ENCODE data around the gene MACROD1.

DNA sequence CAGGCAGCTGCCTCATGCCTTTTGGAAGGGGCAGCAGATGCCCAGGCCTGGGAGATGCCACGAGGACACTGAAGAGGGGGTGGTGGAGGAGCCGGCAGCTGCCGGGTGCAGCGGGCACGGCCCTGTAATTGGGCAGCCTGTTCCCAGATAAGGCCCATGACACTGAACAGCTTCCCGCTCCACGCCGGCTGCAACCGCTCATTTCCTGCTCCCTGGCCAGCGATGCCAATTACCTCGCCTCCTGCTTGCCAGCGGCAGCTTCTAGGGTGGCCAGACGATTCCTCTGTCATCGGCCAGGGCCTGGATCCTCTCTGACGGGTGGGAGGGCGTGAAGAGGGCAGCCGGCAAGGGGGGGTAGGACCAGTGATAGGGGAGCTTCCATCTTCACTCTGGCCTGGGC lies 107.4 kb downstream of the MACROD1 start:
- no peak for TF ChIP-seq CTCF (optimal IDR thresholded peaks at IDR 0.05 in 1 of 3, IDR thresholded peaks at IDR 0.05 in 1 of 3, conservative IDR thresholded peaks at IDR 0.05 in 1 of 3; ENCODE audit: extremely low read depth in 1 of 3, insufficient read depth in 2 of 3, low read length in 3 of 3)
- no peak for TF ChIP-seq EZH2 (IDR thresholded peaks at IDR 0.05; ENCODE audit: low read length)

Data from keratinocyte (primary cell).